Left lung (tissue), 10 donors: ENCODE data around the gene STXBP1. TPM values are rescaled to one million over a fixed set of nuclear protein-coding genes. Genes with fewer than 3 reads are reported as not detected.

ENCODE experiments used
- ATAC-seq: fragments of 200-7000 bp; cut with Tn5 transposase; one replicate; pipeline ENCODE4 v1.9.1; 2020; ENCODE audit warnings: moderate library complexity
- DNase-seq, 4 donors: peaks; one replicate each; pipeline ENCODE4 v3.0.0-alpha.2; 2013 to 2020
- H3K27ac ChIP-seq, 2 donors: fragments of 200-600 bp; sonication (generic) in 1 of 2; one replicate each; pipeline versions ENCODE4 v1.5.0 to v1.8.0; 2020 to 2021
- H3K27me3 ChIP-seq, 2 donors: fragments of 200-600 bp; sonication (generic) in 1 of 2; one replicate each; pipeline versions ENCODE4 v1.5.0 to v1.8.0; 2020 to 2021
- H3K36me3 ChIP-seq, 2 donors: fragments of 200-600 bp; sonication (generic) in 1 of 2; one replicate each; pipeline versions ENCODE4 v1.5.0 to v1.8.0; 2020 to 2021
- H3K4me1 ChIP-seq, 2 donors: fragments of 200-600 bp; one replicate each; pipeline ENCODE4 v1.8.0; 2021
- H3K4me3 ChIP-seq, 2 donors: fragments of 200-600 bp; sonication (generic) in 1 of 2; one replicate each; pipeline versions ENCODE4 v1.5.0 to v1.8.0; 2020 to 2021; ENCODE audit warnings: mild to moderate bottlenecking in 1 of 2
- H3K9me3 ChIP-seq, 2 donors: fragments of 200-600 bp; sonication (generic) in 1 of 2; one replicate each; pipeline versions ENCODE4 v1.5.0 to v1.8.0; 2020 to 2021
- CTCF ChIP-seq, 2 donors: fragments of 200-600 bp; sonication (generic) in 1 of 2; IDR thresholded peaks; one replicate each; pipeline versions ENCODE4 v1.5.0 to v1.8.0; 2021; ENCODE audit warnings: antibody characterized with exemption in 2 of 2
- intact Hi-C, 2 donors: fragments of 100-400 bp; cut with DNase I; formaldehyde crosslinking; loops; one replicate each; pipeline versions ENCODE4 v1.11.2 to v1.14.2; 2022
- polyA plus RNA-seq, 6 donors: library from polyadenylated mRNA; unstranded; fragments of 120-200 nt; gene quantifications; one replicate each; pipeline ENCODE4 v1.2.1, GENCODE V29; 2013; ENCODE audit not compliant: insufficient read length in 6 of 6
- total RNA-seq, 2 donors: library from RNA; stranded (reverse); fragmentation: NEBNext Ultra II Directional; extraction: Animal tissue kit (Norgen Biotek cat#: 25700); gene quantifications; one replicate each; pipeline ENCODE4 v1.2.1, GENCODE V29; 2021
- donor health status: DM: no; HTN: yes; CAD: no.
- donor health status: DM: no; HTN: no; CAD: no.

The STXBP1 gene
- total and polyA plus RNA-seq, 8 donors: 40.7 to 76.7 (median 48.8) TPM

- Histone ChIP-seq H3K9me3 (no peaks in the 10 kb centered on the region), H3K36me3 (peaks cover 0 to 20% of the 10 kb centered on the region in 2 donors), H3K27me3 (no peaks in the 10 kb centered on the region), H3K27ac (peak overlapping the region in 1 of 2 donors; percentile 13), H3K4me1 (peaks cover 0 to 2% of the 10 kb centered on the region in 2 donors), H3K4me3 (no peak overlapping the region)
- intact Hi-C loops: no loop called here
- TF ChIP-seq CTCF (IDR thresholded peaks at IDR 0.05): no peak
- ATAC-seq (no peak), DNase-seq (no peak)
Observed at GRCh38 chr9:127652733-127653132, 40.7 kb downstream of the STXBP1 start.

GRCh38 chr9:127654619-127655018 is 42.5 kb downstream of the STXBP1 start:
- ATAC-seq: no peak
- H3K4me1 ChIP-seq: peaks cover 0 to 2% of the 10 kb centered on the region in 2 donors
- H3K36me3 ChIP-seq: peaks cover 0 to 21% of the 10 kb centered on the region in 2 donors
- no peak for TF ChIP-seq CTCF (IDR thresholded peaks at IDR 0.05)
- no peaks in the 10 kb centered on the region for H3K9me3 ChIP-seq
- intact Hi-C loops: no loop called here
- H3K4me3 ChIP-seq: no peak overlapping the region
- H3K27ac ChIP-seq: no peak overlapping the region
- DNase-seq: no peak
- no peaks in the 10 kb centered on the region for H3K27me3 ChIP-seq

- intact Hi-C loops: no loop called here
- no peak overlapping the region for H3K4me3 ChIP-seq
- no peaks in the 10 kb centered on the region for H3K4me1 ChIP-seq
- ATAC-seq (no peak), DNase-seq (no peak)
- peaks cover 0 to 38% of the 10 kb centered on the region in 2 donors for H3K36me3 ChIP-seq
- H3K9me3 ChIP-seq: no peaks in the 10 kb centered on the region
- no peak for TF ChIP-seq CTCF (IDR thresholded peaks at IDR 0.05)
- H3K27me3 ChIP-seq: no peaks in the 10 kb centered on the region
- no peak overlapping the region for H3K27ac ChIP-seq
Observed at GRCh38 chr9:127658428-127658827, 46.4 kb downstream of the STXBP1 start.

- Histone ChIP-seq H3K4me1 (no peaks in the 10 kb centered on the region), H3K4me3 (no peak overlapping the region), H3K27ac (no peak overlapping the region), H3K9me3 (no peaks in the 10 kb centered on the region), H3K36me3 (peaks cover 0 to 49% of the 10 kb centered on the region in 2 donors), H3K27me3 (no peaks in the 10 kb centered on the region)
- TF ChIP-seq CTCF (IDR thresholded peaks at IDR 0.05): no peak
- no peak for ATAC-seq
- intact Hi-C loops: no loop called here
- DNase-seq: no peak
Observed at GRCh38 chr9:127660886-127661741, 49.0 kb downstream of the STXBP1 start.

GRCh38 chr9:127662617-127663016 is 50.5 kb downstream of the STXBP1 start:
- TF ChIP-seq CTCF (IDR thresholded peaks at IDR 0.05): no peak
- Histone ChIP-seq H3K4me1 (no peaks in the 10 kb centered on the region), H3K27me3 (no peaks in the 10 kb centered on the region), H3K27ac (no peak overlapping the region), H3K4me3 (no peak overlapping the region), H3K36me3 (peaks cover 0 to 53% of the 10 kb centered on the region in 2 donors), H3K9me3 (no peaks in the 10 kb centered on the region)
- DNase-seq: no peak
- ATAC-seq: no peak
- intact Hi-C loops: no loop called here
